OCI-LY3 (cell line): ENCODE measurements around the gene SEBOX.

Experiments used
- H2AFZ ChIP-seq: fragments of 200-600, 300-600 bp; shearing (Covaris generic); 2 replicates; pipeline ENCODE4 v1.6.0; 2014; ENCODE audit warnings: antibody characterized with exemption, low read depth, low read length
- H3K27ac ChIP-seq: fragments of 200-600, 300-600 bp; sonication (generic); 2 replicates; pipeline ENCODE4 v1.5.1; 2014; ENCODE audit warnings: mild to moderate bottlenecking, low read length, moderate library complexity, mixed read lengths
- H3K27me3 ChIP-seq: fragments of 200-600, 300-600 bp; sonication (generic); 2 replicates; pipeline ENCODE4 v1.6.1; 2014; ENCODE audit warnings: low read depth, low read length, mixed read lengths
- H3K36me3 ChIP-seq: fragments of 200-600, 300-600 bp; sonication (generic); replicated peaks from 2 replicates; pipeline ENCODE3; 2014; ENCODE audit warnings: low read depth, low read length, mixed read lengths
- H3K4me1 ChIP-seq: fragments of 300-600, 200-600 bp; sonication (generic); 2 replicates; pipeline ENCODE4 v1.6.1; 2014; ENCODE audit warnings: low read length, mixed read lengths
- H3K4me2 ChIP-seq: fragments of 200-600, 300-600 bp; sonication (generic); 2 replicates; pipeline ENCODE4 v1.6.1; 2014; ENCODE audit warnings: low read length, mixed read lengths
- H3K4me3 ChIP-seq: fragments of 300-600, 200-600 bp; sonication (generic); 2 replicates; pipeline ENCODE4 v1.5.1; 2014; ENCODE audit warnings: antibody characterized with exemption, mild to moderate bottlenecking, low read length, moderate library complexity
- H3K79me2 ChIP-seq: fragments of 300-600, 200-600 bp; shearing (Covaris generic); 2 replicates; pipeline ENCODE4 v1.6.1; 2014; ENCODE audit warnings: mild to moderate bottlenecking, low read length, mixed read lengths
- H3K9ac ChIP-seq: fragments of 300-600, 200-600 bp; shearing (Covaris generic); 2 replicates; pipeline ENCODE4 v1.6.0; 2014; ENCODE audit warnings: mild to moderate bottlenecking, low read length, moderate library complexity
- H3K9me3 ChIP-seq: fragments of 200-600, 300-600 bp; shearing (Covaris generic); 2 replicates; pipeline ENCODE4 v1.6.1; 2014; ENCODE audit warnings: low read length, mixed read lengths; ENCODE audit not compliant: insufficient read depth
- H4K20me1 ChIP-seq: fragments of 200-600, 300-600 bp; sonication (generic); 2 replicates; pipeline ENCODE4 v1.6.1; 2016; ENCODE audit warnings: low read length, mixed read lengths; ENCODE audit not compliant: insufficient read depth
- CTCF ChIP-seq: fragments of 200-600, 300-600 bp; sonication (generic); IDR thresholded peaks from 2 replicates; pipeline ENCODE4 v1.5.1; 2014; ENCODE audit warnings: antibody characterized with exemption, low read length, low read depth
- EZH2phosphoT487 ChIP-seq: fragments of 200-600 bp; shearing (Covaris generic); IDR thresholded peaks from 2 replicates; pipeline ENCODE4 v1.6.1; 2018; ENCODE audit warnings: antibody characterized with exemption, mixed run types, low read depth

Gene SEBOX

GRCh38 chr17:28365487-28365886 is 488 bp upstream of the SEBOX start:
- no peaks in the 10 kb centered on the region for H3K27me3 ChIP-seq
- no peak overlapping the region for H3K9ac ChIP-seq
- H3K9me3 ChIP-seq, result no peaks in the 10 kb centered on the region
- H3K27ac ChIP-seq, result no peak overlapping the region
- no peaks in the 10 kb centered on the region for H4K20me1 ChIP-seq
- H2AFZ ChIP-seq, result no peak overlapping the region
- no peak for TF ChIP-seq CTCF
- no peak for TF ChIP-seq EZH2phosphoT487
- no peak overlapping the region for H3K4me3 ChIP-seq
- peaks cover 19% of the 10 kb centered on the region for H3K36me3 ChIP-seq
- H3K79me2 ChIP-seq, result no peaks in the 10 kb centered on the region
- no peaks in the 10 kb centered on the region for H3K4me1 ChIP-seq
- H3K4me2 ChIP-seq, result no peak overlapping the region

GRCh38 chr17:28363776-28364650 is 986 bp downstream of the SEBOX start:
- Histone ChIP-seq H3K27me3 (no peaks in the 10 kb centered on the region), H3K27ac (no peak overlapping the region), H4K20me1 (no peaks in the 10 kb centered on the region), H3K36me3 (peaks cover 28% of the 10 kb centered on the region), H3K79me2 (peaks cover 4% of the 10 kb centered on the region; the same call in 1 of the 2 replicates), H3K4me1 (no peaks in the 10 kb centered on the region), H3K9me3 (no peaks in the 10 kb centered on the region), H3K9ac (no peak overlapping the region), H2AFZ (no peak overlapping the region), H3K4me2 (no peak overlapping the region), H3K4me3 (no peak overlapping the region)
- no peak for TF ChIP-seq CTCF
- no peak for TF ChIP-seq EZH2phosphoT487

- H3K27me3 ChIP-seq, result no peaks in the 10 kb centered on the region
- no peak overlapping the region for H3K9ac ChIP-seq
- H3K79me2 ChIP-seq, result peaks cover 11% of the 10 kb centered on the region
- H3K4me1 ChIP-seq, result peaks cover 7% of the 10 kb centered on the region
- no peak for TF ChIP-seq EZH2phosphoT487
- TF ChIP-seq CTCF, result no peak
- no peak overlapping the region for H3K27ac ChIP-seq
- no peak overlapping the region for H3K4me3 ChIP-seq
- no peak overlapping the region for H2AFZ ChIP-seq
- peaks cover 29% of the 10 kb centered on the region for H3K36me3 ChIP-seq
- H3K4me2 ChIP-seq, result no peak overlapping the region
- no peaks in the 10 kb centered on the region for H3K9me3 ChIP-seq
- H4K20me1 ChIP-seq, result no peaks in the 10 kb centered on the region
Observed at GRCh38 chr17:28363186-28363585, 1.8 kb downstream of the SEBOX start.

- Histone ChIP-seq H3K79me2 (peaks cover 37% of the 10 kb centered on the region), H3K36me3 (peaks cover 44% of the 10 kb centered on the region), H3K9ac (peak overlapping the region; percentile 94), H3K27ac (no peak overlapping the region), H3K4me1 (peaks cover 19% of the 10 kb centered on the region), H3K27me3 (no peaks in the 10 kb centered on the region), H4K20me1 (no peaks in the 10 kb centered on the region), H3K4me2 (peak overlapping the region; percentile 93), H2AFZ (peak overlapping the region; percentile 41; the same call in 1 of the 2 replicates), H3K4me3 (peak overlapping the region; percentile 90), H3K9me3 (no peaks in the 10 kb centered on the region)
- TF ChIP-seq EZH2phosphoT487 (no peak), CTCF (no peak)
Observed at GRCh38 chr17:28357901-28358197, 7.2 kb downstream of the SEBOX start.
